GM12891 (cell line): ENCODE data around the gene OIT3.

Experiments used
- PAX5 ChIP-seq: IDR thresholded peaks from 2 replicates; pipeline ENCODE4 v1.6.1; 2011; ENCODE audit warnings: low read length, moderate library complexity, mild to moderate bottlenecking; ENCODE audit not compliant: insufficient read depth, severe bottlenecking
- POLR2A ChIP-seq: IDR thresholded peaks from 2 replicates; pipeline ENCODE4 v1.6.1; 2011; ENCODE audit warnings: low read depth, low read length, control low read depth
- POLR2AphosphoS5 ChIP-seq: IDR thresholded peaks from 2 replicates; pipeline ENCODE4 v1.6.1; 2011; ENCODE audit warnings: low read depth, low read length, control low read depth
- POU2F2 ChIP-seq: IDR thresholded peaks from 2 replicates; pipeline ENCODE4 v1.6.1; 2011; ENCODE audit warnings: low read depth, mild to moderate bottlenecking, control low read depth, low read length, moderate library complexity
- SPI1 ChIP-seq: IDR thresholded peaks from 2 replicates; pipeline ENCODE4 v1.6.1; 2011; ENCODE audit warnings: low read depth, low read length, control low read depth
- TAF1 ChIP-seq: IDR thresholded peaks from 2 replicates; pipeline ENCODE4 v1.6.1; 2011; ENCODE audit warnings: low read depth, low read length, control low read depth

DNA sequence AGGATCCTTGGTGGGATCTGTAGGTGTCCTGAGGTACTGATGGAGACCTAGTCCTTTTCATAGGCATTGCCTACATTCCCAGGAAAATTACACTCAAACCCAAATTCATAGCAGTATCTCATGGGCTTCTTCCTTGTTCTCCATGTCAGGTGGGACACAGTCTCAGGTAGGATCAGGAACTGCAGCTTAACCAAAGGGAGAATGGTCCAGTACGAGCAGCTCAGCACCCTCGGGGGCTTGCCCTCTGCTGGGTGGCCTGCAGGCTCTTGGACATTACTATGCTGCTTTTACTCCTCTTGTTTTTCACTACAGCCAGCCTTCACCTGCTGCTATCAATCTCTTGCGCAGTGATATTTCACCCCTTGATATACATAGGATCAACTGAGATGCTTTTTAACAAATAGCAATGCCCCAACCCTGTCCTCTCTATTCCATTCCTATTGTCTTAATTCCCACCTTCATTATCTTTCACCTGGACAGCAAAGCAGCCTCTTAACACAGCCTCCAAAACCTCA is 32.5 kb downstream of the OIT3 start:
- no peak for TF ChIP-seq POLR2AphosphoS5
- no peak for TF ChIP-seq POLR2A
- TF ChIP-seq TAF1, result no peak
- no peak for TF ChIP-seq POU2F2
- no peak for TF ChIP-seq PAX5
- no peak for TF ChIP-seq SPI1
